Pulmonary artery endothelial cell (primary cell): ENCODE measurements around the gene OR6A2. TPM values are rescaled to one million over a fixed set of nuclear protein-coding genes. Genes with fewer than 3 reads are reported as not detected.
A peak's percentile ranks its signal among the peaks of the same experiment; 100 is the strongest.

Experiments
- DNase-seq: peaks from one replicate; pipeline ENCODE4 v3.0.0-alpha.2; 2011; ENCODE audit warnings: low read depth, low spot score
- total RNA-seq: library from RNA; depleted of rRNA; stranded (reverse); fragments of >200 nt; gene quantifications from 2 replicates; pipeline ENCODE4 v1.2.3, GENCODE V29; 2014

The OR6A2 gene
- total RNA-seq, 1 donor from 2014 or later = 0.20 TPM

DNA sequence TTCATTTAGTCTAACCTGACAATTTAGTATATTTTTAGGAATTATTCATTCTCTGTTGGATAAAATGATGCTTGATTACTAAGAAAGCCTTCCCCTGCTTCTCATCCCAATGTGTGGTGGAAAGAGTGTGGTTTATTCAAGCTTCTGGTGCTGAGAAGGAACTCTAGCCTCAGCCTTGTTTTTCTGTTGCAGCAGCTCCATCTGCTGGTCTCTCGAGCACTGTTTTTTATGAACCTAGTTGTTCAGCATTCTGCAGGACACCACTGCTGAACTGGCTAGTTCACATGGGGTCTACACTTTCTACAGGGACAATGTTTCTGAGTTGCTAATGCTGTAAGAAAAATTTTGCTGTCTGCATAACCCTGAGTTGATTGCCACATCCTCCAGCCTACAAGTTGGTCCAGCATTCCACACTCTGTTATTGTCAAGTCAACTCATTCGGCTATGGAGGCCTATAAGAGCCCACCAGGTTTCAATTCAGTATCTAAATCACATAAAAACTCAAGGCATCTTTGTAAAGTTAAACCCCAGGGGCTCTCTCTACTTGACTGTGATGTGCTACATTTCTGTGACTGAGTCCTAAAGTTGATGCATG lies 42.0 kb downstream of the OR6A2 start:
- peak; percentile 48 for DNase-seq

DNA sequence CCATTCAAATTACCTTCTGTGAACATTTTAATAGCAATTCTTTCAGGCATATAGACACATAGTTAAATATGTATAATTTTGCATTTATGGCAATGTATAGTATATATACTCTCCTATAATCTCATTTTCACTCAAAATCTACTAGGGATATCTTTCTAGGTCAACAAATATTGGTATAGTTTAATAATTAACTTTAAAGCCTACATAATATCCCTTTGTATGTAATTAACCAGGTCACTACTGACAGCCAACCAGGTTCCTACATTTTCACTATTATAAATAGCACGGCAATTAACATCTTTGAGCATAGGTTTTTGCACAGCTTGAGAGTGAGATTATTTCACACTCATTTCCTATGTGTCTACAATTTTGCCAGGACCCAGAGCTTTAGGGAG lies 43.5 kb downstream of the OR6A2 start:
- no peak for DNase-seq

DNA sequence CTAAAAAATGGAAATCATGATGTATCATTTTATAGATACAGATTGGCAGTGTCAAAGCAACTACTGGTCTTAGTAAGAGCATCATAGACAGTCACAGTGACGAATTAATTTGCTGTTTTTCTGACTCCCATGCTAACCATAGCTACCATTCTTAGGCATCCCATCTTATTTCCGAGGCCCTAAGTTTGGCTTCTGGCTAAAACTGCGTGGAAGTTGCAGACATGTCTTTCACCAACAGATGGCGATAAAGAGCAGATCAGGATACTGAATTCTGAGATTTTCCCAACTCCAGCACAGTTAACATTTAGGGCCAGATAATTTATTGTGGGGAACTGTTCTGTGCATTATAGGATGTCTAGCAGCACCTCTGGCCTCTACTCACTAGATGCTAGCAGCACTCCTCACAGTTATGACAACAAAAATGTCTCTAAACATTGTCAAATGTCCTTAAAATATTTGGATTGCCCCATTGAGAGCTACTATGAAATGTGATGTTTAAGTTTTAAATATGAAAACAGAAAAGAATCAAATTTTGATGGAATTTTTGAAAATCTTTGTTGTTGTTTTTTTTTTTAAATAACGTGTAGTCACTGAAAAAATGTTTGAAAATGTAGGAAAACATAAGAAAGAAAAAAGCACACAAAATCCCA lies 44.1 kb downstream of the OR6A2 start:
- no peak for DNase-seq

DNA sequence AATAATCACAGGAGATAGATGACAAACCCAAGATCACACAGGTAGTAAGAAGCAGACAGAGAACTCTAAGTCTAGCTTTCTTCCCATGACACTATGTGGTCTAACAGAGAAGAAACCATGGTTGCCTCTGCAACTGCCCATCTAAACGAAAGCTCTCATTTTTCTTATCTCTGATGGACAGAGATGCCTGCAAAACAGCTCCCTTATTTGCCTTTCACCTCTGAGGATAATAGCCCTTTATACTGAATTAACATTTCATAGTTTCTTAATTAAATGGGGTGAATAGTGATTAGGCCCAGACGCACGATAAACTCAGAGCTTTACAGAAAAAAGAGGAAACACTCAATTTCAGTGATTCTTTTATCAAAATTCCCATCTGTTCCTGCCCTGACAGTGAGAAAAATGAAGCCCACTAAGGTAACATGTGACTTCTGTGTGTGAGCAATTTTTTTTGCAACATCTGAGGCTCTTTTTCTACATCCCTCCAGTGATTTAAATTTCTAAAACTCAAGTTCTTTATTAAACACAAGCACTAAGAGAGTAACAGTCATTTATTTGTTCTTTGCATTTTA lies 52.3 kb downstream of the OR6A2 start:
- DNase-seq = no peak

DNA sequence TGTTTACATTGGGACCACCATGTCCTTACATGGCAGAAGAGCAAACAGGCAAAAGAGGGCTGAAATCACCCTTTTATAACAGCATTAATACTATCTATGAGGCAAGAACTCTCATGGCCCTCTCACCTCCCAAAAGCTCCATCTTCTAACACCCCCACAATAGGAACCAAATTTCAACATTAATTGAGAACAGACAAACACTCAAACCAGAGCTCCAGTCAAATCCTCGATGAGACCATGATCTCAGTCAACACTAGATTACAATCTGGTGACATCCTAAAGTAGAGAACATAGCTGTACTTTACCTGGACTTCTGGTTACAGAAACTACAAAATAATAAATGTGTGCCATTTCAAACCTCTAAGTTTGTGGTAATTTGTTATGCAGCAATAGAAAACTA lies 52.9 kb downstream of the OR6A2 start:
- DNase-seq = no peak

DNA sequence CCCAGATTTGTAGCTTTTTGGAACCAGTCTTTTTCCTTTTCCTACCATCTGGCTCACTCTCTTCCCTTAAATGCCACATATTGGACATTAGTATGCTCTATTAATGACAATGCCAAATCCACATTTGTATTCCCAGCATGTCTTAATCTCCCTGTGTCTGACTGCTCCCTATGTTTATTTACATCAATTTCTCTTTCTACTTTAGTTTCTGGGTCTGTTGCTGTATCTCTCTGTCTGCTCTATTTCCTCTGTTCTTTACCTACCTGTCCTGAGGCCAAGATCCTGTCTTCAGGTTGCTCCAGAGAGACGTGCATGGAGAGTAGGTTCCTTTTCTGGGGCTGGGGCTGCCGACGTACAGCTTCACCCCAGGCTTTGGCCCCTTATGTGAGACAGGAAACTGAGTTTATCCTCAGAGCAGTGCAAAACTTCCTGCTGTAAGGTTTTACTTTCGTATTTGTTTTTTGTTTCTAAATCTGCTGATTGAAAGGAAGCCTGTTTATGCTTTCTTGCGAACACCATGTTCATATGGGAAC lies 53.3 kb downstream of the OR6A2 start:
- no peak for DNase-seq

DNA sequence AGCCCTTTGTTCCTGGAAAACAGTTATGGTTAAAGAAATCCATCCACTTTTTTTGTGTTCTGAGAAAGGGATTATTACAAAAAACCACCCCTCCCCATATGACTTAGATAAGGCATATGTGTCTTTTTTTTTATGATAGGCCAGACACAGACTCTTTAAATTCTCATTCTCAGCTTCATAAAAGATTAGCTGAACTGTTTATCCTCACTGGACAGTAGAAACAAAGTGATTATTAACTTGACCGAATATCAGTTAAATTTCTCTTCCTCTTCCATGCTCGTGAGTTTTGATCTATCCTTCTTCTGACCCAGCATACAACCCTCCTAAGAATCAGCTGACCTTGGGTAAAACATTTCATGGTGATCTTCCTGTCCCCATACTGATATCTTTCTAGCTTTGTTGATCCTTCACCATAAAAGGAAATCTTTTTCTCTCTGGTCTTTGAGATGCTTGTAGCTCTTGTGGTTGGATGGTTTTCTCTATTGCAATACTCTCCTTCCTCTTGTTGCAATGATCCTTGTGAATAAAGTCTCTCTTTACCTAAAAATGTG lies 53.9 kb downstream of the OR6A2 start:
- no peak for DNase-seq

DNA sequence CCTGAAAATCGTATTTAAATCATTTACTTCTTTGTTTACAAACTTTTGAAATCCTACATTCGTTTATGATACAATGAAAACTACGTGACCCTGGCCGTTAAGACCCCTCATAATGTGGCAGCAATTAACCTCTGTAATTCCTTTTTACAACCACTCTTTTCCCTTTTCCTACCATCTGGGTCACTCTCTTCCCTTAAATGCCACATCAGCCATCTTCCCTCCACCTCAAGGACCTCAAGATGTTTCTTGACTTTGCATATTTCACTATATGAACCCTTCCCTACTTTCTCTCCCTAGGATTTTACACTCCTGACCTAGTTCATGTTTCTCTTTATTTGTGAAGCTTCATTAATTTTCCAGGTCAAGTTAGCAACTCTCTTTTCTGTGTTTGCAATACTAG lies 54.5 kb downstream of the OR6A2 start:
- no peak for DNase-seq

DNA sequence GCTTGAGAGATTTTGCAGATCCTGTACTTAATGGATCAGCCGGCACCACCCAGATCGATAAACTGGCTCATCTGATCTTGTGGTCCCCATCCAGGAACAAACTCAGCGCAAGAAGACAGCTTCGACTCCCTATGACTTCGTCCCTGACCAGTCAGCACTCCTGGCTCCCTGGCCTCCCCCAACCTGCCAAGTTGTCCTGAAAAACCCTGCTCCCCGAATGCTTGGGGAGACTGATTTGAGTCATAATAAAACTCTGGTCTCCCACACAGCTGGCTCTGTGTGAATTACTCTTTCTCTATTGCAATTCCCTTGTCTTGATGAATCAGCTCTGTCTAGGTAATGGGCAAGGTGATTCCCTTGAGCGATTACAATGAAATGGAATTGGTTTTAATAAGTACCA lies 57.2 kb downstream of the OR6A2 start:
- DNase-seq = no peak

Other genes with a start within 250 kb of the OR6A2 start
- gene RRP8, start 196.1 kb downstream of the OR6A2 start, total RNA-seq = 13.2 and 23.7 TPM in 2 replicates
- 138 and 213 TPM in 2 replicates for gene ILK, start 195.9 kb downstream of the OR6A2 start, total RNA-seq
- 36.2 and 45.7 TPM in 2 replicates for gene TAF10, start 187.5 kb downstream of the OR6A2 start, total RNA-seq
- gene TPP1, start 180.3 kb downstream of the OR6A2 start, total RNA-seq = 85.3 and 160 TPM in 2 replicates
- 41.7 and 47.4 TPM in 2 replicates for gene DCHS1, start 143.9 kb downstream of the OR6A2 start, total RNA-seq
- gene MRPL17, start 116.3 kb downstream of the OR6A2 start, total RNA-seq = 75.5 and 91.9 TPM in 2 replicates
- gene OR2AG2, start 27.7 kb downstream of the OR6A2 start, total RNA-seq = 0.07 TPM in 2 replicates
- gene OR2AG1, start 16.7 kb downstream of the OR6A2 start, total RNA-seq = under 0.01 TPM in 1 of 2 replicates, not detected in the other
- not detected in 2 replicates for gene OR10A5, start 46.0 kb upstream of the OR6A2 start, total RNA-seq
- gene OR10A2, start 63.4 kb upstream of the OR6A2 start, total RNA-seq = not detected in 2 replicates
- not detected in 2 replicates for gene OR10A4, start 76.9 kb upstream of the OR6A2 start, total RNA-seq
- 0.07 and 0.18 TPM in 2 replicates for gene OR2D2, start 92.8 kb upstream of the OR6A2 start, total RNA-seq
- not detected in 2 replicates for gene OR2D3, start 121.3 kb upstream of the OR6A2 start, total RNA-seq
- 4.6 and 5.9 TPM in 2 replicates for gene ZNF215, start 126.7 kb upstream of the OR6A2 start, total RNA-seq
- gene ZNF214, start 220.7 kb upstream of the OR6A2 start, total RNA-seq = 2.0 and 4.1 TPM in 2 replicates
- gene NLRP14, start 220.8 kb upstream of the OR6A2 start, total RNA-seq = 0.21 and 0.40 TPM in 2 replicates